ENCODE measurements around the gene ZNF532.
"Not testable (repeated sequence)": the region's sequence is repeated elsewhere in the genome, so short reads cannot be mapped to it uniquely, and the experiment has no call there.

The ZNF532 gene, protein sequence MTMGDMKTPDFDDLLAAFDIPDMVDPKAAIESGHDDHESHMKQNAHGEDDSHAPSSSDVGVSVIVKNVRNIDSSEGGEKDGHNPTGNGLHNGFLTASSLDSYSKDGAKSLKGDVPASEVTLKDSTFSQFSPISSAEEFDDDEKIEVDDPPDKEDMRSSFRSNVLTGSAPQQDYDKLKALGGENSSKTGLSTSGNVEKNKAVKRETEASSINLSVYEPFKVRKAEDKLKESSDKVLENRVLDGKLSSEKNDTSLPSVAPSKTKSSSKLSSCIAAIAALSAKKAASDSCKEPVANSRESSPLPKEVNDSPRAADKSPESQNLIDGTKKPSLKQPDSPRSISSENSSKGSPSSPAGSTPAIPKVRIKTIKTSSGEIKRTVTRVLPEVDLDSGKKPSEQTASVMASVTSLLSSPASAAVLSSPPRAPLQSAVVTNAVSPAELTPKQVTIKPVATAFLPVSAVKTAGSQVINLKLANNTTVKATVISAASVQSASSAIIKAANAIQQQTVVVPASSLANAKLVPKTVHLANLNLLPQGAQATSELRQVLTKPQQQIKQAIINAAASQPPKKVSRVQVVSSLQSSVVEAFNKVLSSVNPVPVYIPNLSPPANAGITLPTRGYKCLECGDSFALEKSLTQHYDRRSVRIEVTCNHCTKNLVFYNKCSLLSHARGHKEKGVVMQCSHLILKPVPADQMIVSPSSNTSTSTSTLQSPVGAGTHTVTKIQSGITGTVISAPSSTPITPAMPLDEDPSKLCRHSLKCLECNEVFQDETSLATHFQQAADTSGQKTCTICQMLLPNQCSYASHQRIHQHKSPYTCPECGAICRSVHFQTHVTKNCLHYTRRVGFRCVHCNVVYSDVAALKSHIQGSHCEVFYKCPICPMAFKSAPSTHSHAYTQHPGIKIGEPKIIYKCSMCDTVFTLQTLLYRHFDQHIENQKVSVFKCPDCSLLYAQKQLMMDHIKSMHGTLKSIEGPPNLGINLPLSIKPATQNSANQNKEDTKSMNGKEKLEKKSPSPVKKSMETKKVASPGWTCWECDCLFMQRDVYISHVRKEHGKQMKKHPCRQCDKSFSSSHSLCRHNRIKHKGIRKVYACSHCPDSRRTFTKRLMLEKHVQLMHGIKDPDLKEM (N-terminal part only)

GRCh38 chr18:58864146-58865032 lies at the start of gene ZNF532:
TSS of gene ZNF532 (plus strand) at chr18:58864877. CDS start in a region left out here.
- DNase-seq (ENCODE audit: low spot score), result peak; percentile 37

- DNase-seq (ENCODE audit: low spot score), result peak; percentile 39
Observed at GRCh38 chr18:58819051-58819450, 45.6 kb upstream of the ZNF532 start.

- no peak for DNase-seq (ENCODE audit: low spot score)
Observed at GRCh38 chr18:58820251-58820650, 44.4 kb upstream of the ZNF532 start.

- DNase-seq (ENCODE audit: low spot score), result no peak
Observed at GRCh38 chr18:58822944-58823343, 41.7 kb upstream of the ZNF532 start.

DNA sequence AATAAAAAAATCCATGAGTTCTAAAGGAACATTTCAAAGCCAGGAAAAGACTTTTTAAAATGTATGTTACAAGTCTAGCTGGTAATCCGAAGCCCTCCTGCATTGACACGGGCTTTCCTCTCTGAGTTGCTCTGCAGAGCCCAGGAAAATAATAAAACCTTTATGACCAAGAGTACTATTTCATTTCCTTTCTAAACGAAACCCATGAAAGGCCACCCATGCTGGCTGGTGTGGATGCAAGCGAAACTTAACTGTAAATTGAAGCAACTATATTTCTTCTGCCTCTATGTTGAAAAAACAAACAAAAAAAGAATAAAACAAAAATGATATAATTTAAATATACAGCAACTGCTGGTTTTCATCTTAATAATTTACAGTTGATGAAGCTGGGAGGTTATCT lies 41.3 kb upstream of the ZNF532 start:
- no peak for DNase-seq (ENCODE audit: low spot score)

DNA sequence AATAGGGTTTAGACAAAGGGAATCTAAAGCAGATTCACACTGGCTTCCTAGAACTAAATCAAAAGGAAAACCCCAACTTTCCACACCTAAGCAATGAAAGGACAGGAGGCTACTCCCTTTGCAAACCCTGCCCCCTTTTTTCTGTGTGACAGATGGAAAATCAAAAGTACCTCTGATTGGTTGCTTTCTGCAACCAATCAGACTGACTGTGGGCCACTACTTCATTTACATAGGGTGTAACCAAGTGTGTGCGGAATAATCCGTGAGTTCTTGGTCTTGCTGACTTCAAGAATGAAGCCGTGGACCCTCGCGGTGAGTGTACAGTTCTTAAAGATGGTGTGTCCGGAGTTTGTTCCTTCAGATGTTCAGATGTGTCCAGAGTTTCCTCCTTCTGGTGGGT lies 37.8 kb upstream of the ZNF532 start:
- not testable (repeated sequence) for DNase-seq (ENCODE audit: low spot score)

DNA sequence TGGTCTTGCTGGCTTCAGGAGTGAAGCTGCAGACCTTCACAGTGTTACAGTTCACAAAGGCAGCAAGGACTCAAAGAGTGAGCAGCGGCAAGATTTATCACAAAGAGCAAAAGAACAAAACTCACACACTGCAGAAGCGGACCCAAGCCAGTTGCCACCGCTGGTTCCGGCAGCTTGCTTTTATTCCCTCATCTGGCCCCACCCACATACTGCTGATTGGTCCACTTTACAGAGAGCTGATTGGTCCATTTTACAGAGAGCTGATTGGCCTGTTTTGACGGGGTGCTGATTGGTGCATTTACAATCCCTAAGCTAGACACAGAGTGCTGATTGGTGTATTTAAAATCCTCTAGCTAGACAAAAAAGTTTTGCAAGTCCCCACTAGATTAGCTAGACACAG lies 37.2 kb upstream of the ZNF532 start:
- DNase-seq (ENCODE audit: low spot score), result no peak

DNA sequence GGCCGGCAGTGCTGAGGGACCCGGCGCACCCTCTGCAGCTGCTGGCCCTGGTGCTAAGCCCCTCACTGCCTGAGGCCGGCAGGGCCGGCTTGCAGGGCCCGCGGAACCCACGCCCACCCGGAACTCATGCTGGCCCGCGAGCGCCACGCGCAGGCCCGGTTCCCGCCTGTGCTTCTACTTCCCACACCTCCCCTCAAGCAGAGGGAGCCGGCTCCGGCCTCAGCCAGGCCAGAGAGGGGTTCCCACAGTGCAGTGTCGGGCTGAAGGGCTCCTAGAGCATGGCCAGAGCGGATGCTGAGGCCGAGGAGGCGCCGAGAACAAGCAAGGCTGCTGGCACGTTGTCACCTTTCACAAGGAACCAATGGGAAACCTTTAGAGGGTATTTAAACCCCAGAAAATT lies 36.8 kb upstream of the ZNF532 start:
- no peak for DNase-seq (ENCODE audit: low spot score)

- no peak for DNase-seq (ENCODE audit: low spot score)
Observed at GRCh38 chr18:58828399-58829121, 36.1 kb upstream of the ZNF532 start.

- DNase-seq (ENCODE audit: low spot score), result no peak
Observed at GRCh38 chr18:58829263-58829662, 35.4 kb upstream of the ZNF532 start.

GRCh38 chr18:58829886-58830285 lies 34.8 kb upstream of the ZNF532 start:
- DNase-seq (ENCODE audit: low spot score), result not testable (repeated sequence)

DNA sequence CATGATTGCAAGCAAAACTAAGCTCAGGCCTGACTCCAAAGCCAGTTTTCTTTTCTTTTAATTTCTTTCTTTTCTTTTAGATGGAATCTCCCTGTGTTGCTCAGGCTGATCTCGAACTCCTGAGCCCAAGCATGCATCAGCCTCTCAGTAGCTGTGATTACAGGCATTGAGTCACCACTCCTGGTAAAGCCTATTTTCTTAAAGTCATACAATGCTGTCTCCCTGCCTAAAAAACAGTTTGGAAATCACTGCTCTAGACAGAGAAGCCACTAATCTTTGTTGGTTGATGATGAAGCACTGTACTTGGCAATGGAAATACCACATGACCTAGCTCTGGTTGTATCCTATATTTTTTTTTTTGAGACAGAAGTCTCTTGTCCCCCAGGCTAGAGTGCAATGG lies 33.1 kb upstream of the ZNF532 start:
- no peak for DNase-seq (ENCODE audit: low spot score)

GRCh38 chr18:58838165-58838860 lies 26.4 kb upstream of the ZNF532 start:
- DNase-seq (ENCODE audit: low spot score), result no peak

- DNase-seq (ENCODE audit: low spot score), result no peak
Observed at GRCh38 chr18:58838946-58839345, 25.7 kb upstream of the ZNF532 start.

DNA sequence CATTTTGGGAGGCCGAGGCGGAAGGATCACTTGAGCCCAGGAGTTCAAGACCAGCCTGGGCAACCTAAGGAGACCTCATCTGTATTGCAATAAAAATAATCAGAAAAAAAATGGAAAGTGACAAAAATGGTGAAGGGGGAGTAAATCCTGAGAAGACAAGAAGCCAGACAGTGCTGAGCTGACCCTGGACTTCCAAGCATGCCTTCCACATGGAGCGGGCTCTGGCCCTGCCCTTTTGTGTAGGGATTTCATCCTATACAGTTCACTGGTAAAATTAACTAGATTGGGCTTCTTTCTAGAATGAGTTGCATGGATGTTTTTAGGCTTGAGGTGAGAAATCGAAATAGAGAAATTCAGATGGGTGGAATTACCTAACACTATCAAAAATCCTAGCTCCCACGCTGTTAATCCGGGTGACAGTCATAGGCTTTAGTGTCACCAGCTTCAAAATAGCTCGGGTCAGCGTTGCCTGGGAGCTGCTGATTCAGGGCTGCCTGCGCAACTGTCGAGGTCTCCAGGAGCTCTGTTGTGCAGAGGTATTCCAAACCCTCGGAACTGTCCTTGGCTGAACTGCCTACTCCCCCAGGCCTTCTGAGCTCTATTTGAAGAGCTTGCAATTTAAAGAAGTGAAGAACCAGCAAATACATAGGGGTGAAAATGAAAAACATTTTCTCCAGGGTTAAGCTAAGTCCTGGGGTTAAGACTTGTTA lies 21.5 kb upstream of the ZNF532 start:
- DNase-seq (ENCODE audit: low spot score), result no peak

- DNase-seq (ENCODE audit: low spot score), result no peak
Observed at GRCh38 chr18:58843688-58844035, 21.0 kb upstream of the ZNF532 start.

GRCh38 chr18:58844871-58845270 lies 19.8 kb upstream of the ZNF532 start:
- DNase-seq (ENCODE audit: low spot score), result no peak

- DNase-seq (ENCODE audit: low spot score), result no peak
Observed at GRCh38 chr18:58845928-58846724, 18.6 kb upstream of the ZNF532 start.

Data from SW480 (cell line).